ENCODE measurements around the gene GET4. TPM values are rescaled to one million over a fixed set of nuclear protein-coding genes. Genes with fewer than 3 reads are reported as not detected.

Gene GET4
- total RNA-seq, 4 donors from 2014 or later: 46.1 to 67.7 (median 51.6) TPM

- 83 to 85% methylated on average over 25 of the region's 25 CpGs for WGBS, 2 donors
- intact Hi-C loops (cut with DNase I; ENCODE audit: low total_unique reads): no loop called here
- no peak overlapping the region for H3K4me3 ChIP-seq (ENCODE audit: low read depth, poor library complexity, severe bottlenecking)
- no peak for DNase-seq (ENCODE audit: low spot score in 2 of 2)
- TF ChIP-seq POLR2A (IDR thresholded peaks at IDR 0.05): no peak
- no peak for TF ChIP-seq CTCF (IDR thresholded peaks at IDR 0.05)
These were observed 9.0 kb downstream of the GET4 start for GRCh38 chr7:885261-885892.

- no peak for DNase-seq (ENCODE audit: low spot score in 2 of 2)
- no peak for TF ChIP-seq POLR2A (IDR thresholded peaks at IDR 0.05)
- TF ChIP-seq CTCF (IDR thresholded peaks at IDR 0.05): no peak
- H3K4me3 ChIP-seq (ENCODE audit: low read depth, poor library complexity, severe bottlenecking): no peak overlapping the region
- WGBS, 2 donors: 89 to 91% methylated on average over 23 to 24 of the region's 30 CpGs
- intact Hi-C loops (cut with DNase I; ENCODE audit: low total_unique reads): no loop called here
These were observed 9.7 kb downstream of the GET4 start for GRCh38 chr7:885893-886625.

GRCh38 chr7:886626-887487 lies 10.5 kb downstream of the GET4 start:
- WGBS, 2 donors: 90 to 94% methylated on average over 30 to 40 of the region's 40 CpGs
- DNase-seq (ENCODE audit: low spot score in 2 of 2): no peak
- intact Hi-C loops (cut with DNase I; ENCODE audit: low total_unique reads): no loop called here
- no peak for TF ChIP-seq POLR2A (IDR thresholded peaks at IDR 0.05)
- no peak overlapping the region for H3K4me3 ChIP-seq (ENCODE audit: low read depth, poor library complexity, severe bottlenecking)

- intact Hi-C loops (cut with DNase I; ENCODE audit: low total_unique reads): no loop called here
- no peak for DNase-seq (ENCODE audit: low spot score in 2 of 2)
- WGBS, 2 donors: 93 to 95% methylated on average over 12 to 18 of the region's 18 CpGs
- no peak for TF ChIP-seq POLR2A (IDR thresholded peaks at IDR 0.05)
- no peak for TF ChIP-seq CTCF (IDR thresholded peaks at IDR 0.05)
- H3K4me3 ChIP-seq (ENCODE audit: low read depth, poor library complexity, severe bottlenecking): no peak overlapping the region
These were observed 11.1 kb downstream of the GET4 start for GRCh38 chr7:887488-887820.

- no peak for DNase-seq (ENCODE audit: low spot score in 2 of 2)
- 87 to 89% methylated on average over 32 to 41 of the region's 43 CpGs for WGBS, 2 donors
These were observed 12.0 kb downstream of the GET4 start for GRCh38 chr7:888081-889024.

More at GRCh38 chr7:888081-889024, 12.0 kb downstream of the GET4 start:
- intact Hi-C loops (cut with DNase I; ENCODE audit: low total_unique reads): no loop called here
- no peak for TF ChIP-seq CTCF (IDR thresholded peaks at IDR 0.05)
- TF ChIP-seq POLR2A (IDR thresholded peaks at IDR 0.05): no peak
- H3K4me3 ChIP-seq (ENCODE audit: low read depth, poor library complexity, severe bottlenecking): no peak overlapping the region

All from lower leg skin (tissue), 4 donors.